ENCODE measurements around the gene PIWIL1. TPM values are rescaled to one million over a fixed set of nuclear protein-coding genes. Genes with fewer than 3 reads are reported as not detected.

The PIWIL1 gene
- total and polyA plus RNA-seq, 3 donors from 2014 or later, result 53.0 to 203 (median 71.7) TPM

DNA sequence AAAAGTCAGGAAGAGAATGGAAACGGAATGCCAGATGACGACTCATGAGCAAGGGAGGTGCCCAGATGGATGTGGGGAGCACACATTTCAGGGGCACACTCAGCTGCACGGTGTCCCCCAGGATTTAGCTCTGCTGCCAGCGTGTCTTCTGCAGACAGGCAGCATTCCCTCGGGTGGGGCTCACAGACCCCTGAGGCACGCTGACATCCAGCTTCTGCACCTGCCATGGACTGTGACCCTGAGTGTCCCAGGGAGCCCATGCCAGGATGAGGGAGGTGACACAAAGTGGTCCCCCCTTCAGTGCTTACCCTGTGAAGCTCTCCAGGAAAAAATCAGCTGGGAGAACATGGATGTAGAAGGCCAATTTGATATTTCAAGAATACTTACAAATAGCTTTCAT, 84.2 kb downstream of the PIWIL1 start:
- TF ChIP-seq, protein P1, sequence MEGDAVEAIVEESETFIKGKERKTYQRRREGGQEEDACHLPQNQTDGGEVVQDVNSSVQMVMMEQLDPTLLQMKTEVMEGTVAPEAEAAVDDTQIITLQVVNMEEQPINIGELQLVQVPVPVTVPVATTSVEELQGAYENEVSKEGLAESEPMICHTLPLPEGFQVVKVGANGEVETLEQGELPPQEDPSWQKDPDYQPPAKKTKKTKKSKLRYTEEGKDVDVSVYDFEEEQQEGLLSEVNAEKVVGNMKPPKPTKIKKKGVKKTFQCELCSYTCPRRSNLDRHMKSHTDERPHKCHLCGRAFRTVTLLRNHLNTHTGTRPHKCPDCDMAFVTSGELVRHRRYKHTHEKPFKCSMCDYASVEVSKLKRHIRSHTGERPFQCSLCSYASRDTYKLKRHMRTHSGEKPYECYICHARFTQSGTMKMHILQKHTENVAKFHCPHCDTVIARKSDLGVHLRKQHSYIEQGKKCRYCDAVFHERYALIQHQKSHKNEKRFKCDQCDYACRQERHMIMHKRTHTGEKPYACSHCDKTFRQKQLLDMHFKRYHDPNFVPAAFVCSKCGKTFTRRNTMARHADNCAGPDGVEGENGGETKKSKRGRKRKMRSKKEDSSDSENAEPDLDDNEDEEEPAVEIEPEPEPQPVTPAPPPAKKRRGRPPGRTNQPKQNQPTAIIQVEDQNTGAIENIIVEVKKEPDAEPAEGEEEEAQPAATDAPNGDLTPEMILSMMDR (IDR thresholded peaks at IDR 0.05), result no peak
- no peak for TF ChIP-seq POLR2A (IDR thresholded peaks at IDR 0.05)
- intact Hi-C loops (cut with DNase I; ENCODE audit: low total_unique reads), result no loop called here
- H3K27me3 ChIP-seq, result no peaks in the 10 kb centered on the region
- no peaks in the 10 kb centered on the region for H3K9me3 ChIP-seq
- 84 to 87% methylated on average over 6 of the region's 6 CpGs for WGBS, 2 donors
- no peaks in the 10 kb centered on the region for H3K4me1 ChIP-seq
- no peak for DNase-seq
- H3K4me3 ChIP-seq, result no peak overlapping the region
- H3K27ac ChIP-seq, result no peak overlapping the region
- no peaks in the 10 kb centered on the region for H3K36me3 ChIP-seq (ENCODE audit: low read depth, missing control alignments)

Other genes starting within 250 kb of the PIWIL1 start
- under 1 TPM; 0.62 to 0.79 TPM for gene FZD10, start 175.4 kb upstream of the PIWIL1 start, total RNA-seq
- gene FZD10, start 175.4 kb upstream of the PIWIL1 start, polyA plus RNA-seq (ENCODE audit: insufficient read depth, low read depth, low replicate concordance), result 0.90 TPM